Activated gamma-delta T cell treated with anti-CD3 and anti-CD28 coated beads, Interleukin-2, amount 50 U/mL, for 16 hours (primary cell): ENCODE results near the gene UBAC1.

Source experiments
- DNase-seq: peaks from one replicate; pipeline ENCODE4 v3.0.0-alpha.2; 2020; ENCODE audit warnings: low read depth

Gene UBAC1

DNA sequence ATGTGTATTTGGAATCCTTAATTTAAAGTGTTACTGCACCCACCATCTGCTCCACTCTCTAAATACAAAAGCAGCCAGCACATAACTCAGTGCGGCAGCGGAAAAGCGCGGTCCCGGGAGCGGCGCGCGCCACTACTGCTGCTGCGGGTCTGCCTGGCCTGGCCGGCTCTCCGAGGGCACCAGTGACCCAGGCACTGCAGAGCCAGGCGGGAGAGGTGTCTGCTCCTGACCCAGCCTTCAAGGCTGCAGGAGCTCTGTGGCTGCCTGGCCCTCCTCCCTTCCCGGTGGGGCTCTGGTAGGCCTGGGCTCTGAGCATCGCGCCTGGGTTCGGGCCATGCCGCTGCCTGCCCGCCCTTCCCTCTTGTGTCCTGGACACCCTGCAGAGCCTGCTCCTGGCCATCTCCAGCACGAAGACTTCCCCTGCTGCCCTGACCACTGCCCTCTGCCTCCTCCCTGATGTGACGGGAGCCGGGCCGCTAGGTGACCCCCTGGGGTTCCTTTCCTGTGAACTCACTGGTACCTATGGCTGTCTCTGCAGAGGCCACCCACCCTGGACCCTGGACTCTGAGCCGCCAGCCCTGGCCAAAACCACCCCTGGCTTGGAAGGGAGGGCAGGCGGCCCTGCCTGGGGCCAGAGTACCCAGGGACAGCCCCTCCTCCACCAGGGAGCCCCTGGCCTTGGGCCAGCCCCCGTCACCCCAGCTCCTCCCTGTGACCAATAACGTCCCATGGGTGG is 32.8 kb upstream of the UBAC1 start:
- DNase-seq = no peak

DNA sequence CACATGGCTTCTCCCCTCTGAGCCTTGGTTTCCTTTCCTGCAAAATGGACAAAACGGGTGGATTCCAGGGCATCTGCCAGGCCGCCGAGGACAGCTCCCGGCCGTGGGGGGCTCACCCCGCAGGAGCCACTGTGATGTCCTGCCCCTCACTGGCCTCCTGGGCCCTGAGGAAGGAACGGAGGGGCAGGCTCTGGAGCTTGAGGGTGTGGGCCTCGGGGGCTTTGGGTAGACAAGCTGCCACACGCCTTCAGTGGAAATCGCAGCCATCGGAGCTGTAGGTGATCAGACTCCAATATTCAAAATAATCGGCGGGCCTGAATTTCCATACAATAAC is 32.2 kb upstream of the UBAC1 start:
- no peak for DNase-seq

DNA sequence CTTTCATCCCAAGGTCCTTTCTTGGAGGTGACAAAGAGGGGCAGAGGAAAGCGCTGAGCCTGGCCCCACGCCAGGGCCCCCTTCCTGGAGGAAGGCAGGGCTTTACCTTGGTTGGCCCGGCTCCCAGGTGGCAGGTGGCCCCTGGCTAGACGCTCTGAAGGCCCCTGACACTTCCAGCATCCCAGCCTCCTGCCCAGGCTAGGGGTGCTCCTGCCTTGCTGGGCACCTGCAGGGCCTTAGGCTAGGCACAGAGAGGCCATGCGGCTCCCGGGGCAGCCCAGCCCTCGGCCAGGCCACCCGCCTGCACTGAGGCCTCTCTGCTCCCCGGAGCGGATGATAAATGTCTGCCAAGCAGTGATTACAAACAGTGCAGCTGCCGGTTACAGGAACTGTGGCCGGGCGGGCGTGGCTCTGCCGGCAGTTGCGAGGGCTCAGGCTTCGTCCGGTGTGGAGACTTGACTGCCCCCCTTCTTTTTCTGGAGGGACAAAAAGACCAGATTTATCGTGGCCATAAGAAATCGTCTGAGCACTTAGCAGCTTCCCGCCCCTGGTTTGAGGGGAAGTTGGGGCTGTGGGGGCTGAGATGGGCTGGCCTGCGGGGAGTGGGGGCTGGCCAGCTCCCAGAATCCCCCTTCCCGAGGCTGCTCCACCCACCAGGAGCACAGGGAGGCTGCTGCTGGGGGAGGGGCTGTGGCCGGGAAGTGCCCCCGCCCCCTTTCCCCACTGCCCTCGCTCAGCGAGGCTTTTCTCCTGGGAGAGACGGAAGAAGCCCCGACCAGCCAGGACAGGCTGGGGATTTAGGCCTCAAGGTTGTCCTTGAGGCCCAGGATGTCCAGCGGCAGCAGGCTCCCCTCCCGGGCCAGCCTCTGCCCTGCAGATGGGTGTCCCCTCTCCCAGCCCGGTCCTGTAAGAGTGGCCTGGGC is 31.6 kb upstream of the UBAC1 start:
- DNase-seq = no peak

DNA sequence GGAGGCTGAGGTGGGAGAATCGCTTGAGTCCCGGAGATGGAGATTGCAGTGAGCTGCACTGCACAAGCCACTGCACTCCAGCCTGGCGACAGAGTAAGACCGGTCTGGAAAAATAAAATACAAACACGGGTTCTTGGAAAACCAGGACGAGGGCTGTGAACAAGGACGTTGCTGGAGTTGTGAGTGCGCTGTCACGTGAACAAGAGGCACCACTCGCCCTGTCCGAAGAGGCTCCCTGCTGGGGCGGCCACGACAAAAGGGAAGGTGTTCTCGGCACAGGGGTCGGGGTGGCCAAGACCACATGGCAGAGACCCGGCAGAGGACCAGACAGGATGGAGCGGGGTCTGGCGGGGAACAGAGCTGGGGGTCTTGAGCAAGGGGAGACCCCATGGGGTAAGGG is 30.6 kb upstream of the UBAC1 start:
- no peak for DNase-seq

DNA sequence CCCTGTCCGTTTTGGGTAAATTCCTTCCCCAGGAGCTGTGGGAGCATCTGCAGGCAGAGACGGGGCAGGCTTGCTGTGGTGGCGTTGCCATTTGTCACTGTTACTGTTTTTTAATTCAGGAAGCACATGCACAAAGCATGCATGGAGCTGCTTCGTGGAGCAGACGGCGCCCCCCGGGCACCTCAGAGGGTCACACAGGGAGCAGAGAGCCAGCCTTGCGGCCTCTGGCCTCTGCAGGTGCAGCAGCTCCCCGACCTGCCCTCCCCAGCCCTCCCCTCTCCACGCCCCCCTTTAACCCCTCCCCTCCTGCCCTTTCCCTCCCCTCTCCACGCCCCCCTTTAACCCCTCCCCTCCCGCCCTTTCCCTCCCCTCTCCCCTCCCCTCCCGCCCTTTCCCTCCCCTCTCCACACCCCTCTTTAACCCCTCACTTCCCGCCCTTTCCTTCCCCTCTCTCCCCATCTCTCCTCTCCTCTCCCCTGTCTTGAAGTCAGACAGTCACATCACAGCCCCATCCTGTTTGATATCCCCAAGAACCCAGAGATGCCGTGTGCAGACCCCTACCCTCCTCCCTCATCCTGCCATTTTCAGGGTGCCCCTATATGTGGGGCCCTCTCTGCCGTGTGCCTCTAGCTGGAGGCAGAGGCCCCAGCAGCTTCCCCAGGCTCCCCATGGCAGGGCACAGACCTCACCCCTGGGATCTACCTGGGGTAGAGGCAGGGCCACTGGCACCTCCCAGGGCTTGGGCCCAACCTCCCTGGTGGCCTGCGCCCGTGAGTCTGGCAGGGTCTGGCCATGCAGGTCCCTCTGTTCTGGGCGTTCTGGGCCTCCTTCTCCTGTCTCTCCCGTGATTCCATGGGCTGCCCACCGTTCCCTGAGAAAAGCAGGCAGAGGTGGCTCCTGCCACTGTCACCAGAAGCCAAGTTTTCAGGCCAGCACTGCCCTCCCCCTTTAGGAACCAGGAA is 29.6 kb upstream of the UBAC1 start:
- no peak for DNase-seq

DNA sequence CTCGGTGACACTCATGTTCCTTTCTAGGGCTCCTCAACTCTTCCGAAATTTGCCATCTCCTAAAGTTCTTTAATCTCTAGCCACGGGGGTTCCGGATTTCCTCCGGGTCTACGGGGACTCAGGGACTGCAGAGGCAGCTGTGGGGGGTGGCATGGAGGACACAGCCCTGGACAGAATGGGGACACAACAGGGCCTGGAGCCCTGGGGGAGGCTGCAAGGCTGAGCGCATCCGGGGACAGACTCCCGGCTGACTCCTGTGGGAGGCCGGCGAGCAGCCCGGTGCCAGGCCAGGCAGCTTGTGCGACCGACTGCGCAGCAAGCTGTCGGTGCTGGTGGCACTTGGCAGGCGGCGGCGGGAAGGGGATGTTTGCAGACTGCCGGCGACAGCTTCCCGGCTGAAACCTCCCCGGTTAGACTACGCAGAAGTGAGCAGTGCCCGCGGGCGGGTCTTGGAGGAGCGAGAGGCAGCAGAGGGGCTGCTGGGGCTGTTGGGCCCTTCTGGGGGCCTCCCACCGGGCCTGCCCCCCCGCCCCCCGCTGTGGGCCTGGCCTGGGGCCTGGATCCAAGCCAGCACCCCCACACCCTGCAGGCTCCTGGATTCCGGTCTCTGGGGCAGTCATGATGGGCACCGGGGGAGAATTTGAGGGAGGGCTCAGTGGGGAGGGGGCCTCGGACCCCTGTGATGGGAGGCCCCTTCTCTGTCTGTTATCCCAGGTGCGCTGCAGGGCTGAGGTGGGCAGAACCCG is 28.7 kb upstream of the UBAC1 start:
- no peak for DNase-seq

DNA sequence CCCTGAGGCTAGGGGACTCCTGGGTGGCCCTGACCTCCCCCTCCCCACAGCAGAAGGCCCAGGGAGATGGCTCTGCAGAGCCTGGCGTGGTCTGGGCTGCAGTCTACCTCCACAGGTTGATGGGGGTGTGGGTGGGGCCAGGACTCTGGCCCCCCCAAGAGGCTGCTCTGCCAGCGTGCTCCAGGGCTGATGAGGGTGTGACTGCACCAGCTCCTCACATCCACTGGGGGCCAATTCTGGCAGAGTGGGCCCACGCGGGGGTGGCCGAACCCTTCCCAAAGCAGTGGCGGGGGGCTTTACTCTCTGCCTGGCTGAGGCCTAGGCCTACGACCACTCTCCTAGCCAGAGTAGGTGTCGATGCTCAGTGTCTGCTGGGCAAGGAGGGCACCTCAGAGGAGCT is 28.0 kb upstream of the UBAC1 start:
- DNase-seq = no peak

DNA sequence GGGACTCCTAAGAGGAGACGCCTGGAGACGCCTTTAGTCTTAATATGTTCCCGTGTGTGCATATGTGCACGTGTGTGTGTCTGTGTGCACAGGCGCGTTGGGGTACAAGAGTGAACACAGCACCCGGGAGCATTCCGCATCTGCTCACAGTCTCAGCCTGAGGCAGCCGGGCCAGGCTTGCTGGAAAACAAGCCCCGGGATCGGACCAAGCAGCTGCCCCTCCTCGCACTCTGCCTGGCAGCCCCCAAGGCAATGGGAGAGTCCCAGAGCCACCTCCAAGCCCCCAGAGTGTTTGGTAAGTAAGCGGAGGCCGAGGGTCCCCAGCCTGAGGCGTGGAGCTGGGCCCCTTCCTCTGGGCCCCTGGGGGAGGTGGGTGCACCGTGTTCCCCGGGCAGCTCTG is 27.3 kb upstream of the UBAC1 start:
- DNase-seq = no peak

DNA sequence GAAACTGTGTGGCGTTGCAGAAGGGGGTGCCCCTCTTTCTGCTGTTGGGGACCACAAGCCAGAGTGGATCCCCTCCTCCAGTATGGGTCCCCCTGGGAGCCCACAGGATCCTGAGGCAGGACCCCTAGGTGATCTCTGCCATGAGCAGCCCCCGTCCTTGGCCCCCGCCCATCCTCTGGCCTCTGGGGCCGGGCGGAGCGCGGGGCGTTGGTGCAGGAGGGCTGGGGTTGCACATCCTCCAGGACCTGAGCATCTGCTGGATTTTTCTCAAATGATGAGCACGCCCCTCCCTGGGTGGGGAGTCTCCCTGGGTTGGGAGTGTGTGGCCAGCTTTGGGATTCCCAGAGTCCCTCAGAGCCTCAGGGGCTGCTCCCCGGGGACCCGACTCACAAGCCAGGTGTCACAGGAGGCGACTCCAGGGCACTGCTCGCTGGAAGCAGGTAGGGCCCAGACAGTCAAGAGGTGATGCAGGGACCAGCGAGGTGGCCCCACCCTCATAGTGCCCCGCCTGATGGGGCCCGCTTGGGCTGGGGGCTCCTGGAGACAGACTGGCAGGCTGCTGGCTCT is 26.7 kb upstream of the UBAC1 start:
- DNase-seq = no peak

DNA sequence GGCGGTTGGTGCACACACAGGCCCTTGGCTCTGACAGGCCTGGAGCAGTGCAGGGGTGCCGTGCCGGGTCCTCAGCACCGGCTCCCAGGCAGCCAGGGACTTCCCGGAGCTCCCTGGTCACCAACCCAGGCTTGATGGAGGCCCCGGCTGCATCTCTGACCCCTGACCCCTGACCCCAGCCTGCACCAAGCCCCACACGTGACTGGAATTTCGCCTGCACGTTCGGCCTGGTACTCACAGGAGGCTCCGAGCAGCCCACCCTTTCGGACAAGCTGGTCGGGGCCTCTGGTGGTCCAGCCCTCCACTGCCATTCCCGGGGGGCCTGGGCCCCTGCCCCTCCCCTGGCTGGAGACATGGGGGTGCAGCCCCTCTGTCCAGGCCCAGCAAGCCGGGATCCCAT is 25.4 kb upstream of the UBAC1 start:
- DNase-seq = no peak

DNA sequence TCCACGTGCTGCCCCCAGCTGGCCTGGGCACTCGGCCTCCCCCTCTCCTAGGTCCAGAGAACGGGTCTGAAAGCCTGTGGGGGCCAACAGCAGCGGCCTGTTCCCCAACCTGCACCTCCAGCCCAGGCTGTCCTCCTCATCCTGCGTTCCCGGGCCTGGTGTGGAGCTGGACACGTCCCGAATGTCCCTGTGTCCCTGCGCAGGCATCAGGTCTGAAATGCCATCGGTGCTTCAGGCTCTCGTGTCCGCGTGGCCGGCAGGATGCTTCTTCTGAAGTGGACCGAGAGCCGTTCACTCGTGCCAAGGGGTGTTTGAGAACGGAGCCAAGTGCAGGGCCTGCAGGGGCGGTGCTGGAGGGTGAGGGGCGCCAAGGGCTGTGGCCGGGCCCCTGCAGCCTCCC is 24.7 kb upstream of the UBAC1 start:
- DNase-seq = no peak

DNA sequence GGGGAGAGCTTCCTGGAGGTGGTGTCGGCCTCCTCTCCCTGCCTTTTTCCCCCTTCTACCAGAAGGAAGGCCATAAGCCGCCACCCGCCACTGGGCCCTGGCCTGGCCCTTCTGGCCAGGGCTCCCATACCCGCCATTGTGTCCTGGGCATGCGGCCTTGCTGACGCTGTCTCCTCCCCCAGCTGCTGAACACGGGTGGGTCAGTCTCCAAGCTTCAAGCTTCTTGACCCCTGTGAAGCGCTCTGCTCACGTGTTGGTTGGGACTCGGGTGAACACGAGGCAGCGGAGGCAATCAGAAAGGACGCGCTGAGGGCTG is 24.2 kb upstream of the UBAC1 start:
- no peak for DNase-seq

DNA sequence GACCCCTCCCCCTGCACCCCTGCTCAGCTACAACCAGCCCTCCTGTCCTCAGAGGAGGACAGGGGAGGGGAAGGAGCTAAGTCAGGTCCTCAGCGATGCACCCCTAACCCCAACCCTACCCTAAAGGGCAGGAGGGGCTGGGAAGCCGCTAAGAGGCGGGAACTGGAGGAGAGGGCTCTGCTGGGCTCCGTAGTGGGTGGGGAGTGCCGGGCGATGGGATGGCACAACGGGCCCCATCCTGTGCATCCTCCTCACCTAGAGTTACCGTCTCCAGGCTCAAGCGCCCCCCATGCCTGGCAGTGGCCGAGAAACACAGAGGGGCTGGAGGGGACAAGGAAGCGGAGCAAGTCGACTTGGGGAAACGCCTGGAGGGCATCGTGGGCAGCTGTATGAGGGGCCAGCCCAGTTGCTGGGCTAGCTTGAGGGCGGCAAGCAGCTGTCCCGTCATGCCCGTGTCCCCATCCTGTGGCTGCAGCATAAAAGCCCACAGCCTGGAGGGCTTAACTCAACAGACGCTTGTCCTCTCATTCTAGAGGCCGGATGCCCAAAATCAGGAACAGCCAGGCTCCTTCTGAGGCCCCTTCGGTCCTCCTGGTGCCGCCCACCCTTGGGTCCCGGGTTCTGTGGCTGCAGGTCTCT is 23.0 kb upstream of the UBAC1 start:
- DNase-seq = no peak

DNA sequence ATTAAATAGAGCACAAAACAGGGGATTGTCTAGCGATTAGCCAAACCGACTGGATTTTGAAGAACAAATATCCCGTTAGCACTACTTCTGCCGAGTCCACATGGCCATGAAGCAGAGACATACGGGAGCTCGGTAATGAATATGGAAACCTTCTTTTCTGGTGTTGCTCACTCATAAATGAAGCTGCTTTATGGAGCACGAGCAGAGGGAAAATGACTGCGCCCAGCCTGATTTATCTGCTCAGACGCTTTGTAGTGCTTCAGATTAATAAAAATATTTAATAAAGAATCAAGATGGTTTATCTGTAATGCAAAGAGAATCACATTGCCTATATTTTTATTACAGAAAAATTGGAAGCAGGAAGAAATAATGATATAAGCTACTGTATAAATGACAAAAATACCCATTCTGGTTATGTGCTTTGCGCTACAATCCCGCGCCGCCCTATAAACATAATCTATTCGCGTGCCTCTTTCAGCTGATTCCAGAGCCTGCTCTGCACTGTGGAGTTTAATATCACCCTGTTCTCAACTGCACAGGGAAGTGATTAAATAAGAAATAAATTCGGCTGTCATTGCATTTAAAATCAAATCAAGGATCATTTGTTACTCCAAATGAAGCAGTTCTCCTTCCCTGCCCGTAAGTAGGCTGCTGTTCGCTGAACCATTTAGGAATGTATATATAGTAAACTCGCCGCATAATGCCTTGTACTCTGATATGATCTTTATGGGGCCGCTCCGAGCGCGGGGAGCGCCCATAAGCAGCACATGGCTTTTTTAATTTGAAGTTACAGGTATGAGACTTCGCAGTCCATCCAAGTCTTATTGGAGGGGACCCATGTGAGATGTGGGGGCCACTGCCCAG is 22.3 kb upstream of the UBAC1 start:
- no peak for DNase-seq

DNA sequence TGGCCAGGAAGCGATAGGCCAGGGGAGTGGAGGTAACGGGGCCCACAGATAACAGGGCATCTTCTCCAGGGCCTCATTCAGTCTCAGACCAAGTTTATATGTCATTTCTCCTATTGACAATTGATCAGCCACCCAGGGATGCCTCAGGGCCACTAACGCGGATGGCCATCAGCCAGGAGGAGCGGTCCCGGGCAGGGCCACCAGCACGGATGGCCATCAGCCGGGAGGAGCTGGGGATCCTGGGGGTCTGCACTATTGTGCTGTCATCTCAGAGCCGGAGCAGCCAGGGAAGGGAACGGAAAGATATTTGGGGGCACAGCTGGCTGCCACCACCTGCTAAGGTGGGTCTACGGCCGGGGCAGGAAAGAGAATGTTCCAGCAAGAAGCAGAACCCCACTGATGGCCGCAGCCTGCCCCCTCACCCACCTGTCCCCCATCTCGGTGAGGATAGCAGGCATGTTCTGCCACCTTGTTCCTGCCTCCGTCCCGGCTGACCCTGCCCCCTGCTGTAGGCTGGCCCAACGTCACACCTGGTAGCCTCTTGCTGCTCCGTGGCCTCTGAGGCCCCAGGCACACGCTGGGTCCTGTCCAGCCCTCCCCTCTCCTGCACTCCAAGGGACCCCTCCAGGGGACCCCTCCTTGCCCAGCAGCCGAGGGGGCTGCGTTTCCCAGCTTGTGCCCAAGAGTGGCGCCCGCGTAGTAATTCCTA is 21.5 kb upstream of the UBAC1 start:
- no peak for DNase-seq

DNA sequence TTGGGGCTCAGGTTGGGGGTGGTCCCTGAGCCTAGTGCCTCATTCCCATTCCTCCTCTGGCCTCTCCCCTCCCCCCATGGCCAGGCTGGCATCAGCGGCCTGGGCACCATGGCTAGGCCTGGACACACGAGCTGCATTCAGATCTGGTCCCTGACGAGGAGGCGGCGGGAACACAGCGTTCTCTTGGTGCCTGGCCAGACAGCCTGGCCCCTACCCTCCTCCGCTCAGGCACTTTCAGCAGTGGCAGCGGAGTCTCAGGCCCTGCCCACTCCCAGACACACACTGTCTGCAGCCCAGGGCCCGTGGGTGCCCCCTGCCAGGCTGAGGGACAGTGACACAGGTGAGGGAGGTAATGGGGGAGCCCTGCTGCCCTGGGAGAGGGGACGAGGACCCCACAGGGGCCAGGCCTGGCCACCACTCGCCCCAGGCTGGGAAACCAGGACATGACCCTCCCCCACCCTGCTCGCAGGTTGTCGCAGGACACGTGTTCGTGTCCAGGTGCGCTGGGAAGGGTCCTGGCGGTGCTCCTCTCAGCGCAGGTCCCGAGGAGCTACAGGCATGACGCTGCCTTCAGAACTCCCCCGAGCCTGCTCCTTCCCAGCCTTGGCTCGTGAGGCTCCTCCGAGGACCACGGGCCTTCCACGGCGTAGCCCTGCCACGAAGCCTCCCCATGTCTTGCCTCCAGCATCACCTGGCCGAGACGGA is 19.9 kb upstream of the UBAC1 start:
- DNase-seq = no peak

DNA sequence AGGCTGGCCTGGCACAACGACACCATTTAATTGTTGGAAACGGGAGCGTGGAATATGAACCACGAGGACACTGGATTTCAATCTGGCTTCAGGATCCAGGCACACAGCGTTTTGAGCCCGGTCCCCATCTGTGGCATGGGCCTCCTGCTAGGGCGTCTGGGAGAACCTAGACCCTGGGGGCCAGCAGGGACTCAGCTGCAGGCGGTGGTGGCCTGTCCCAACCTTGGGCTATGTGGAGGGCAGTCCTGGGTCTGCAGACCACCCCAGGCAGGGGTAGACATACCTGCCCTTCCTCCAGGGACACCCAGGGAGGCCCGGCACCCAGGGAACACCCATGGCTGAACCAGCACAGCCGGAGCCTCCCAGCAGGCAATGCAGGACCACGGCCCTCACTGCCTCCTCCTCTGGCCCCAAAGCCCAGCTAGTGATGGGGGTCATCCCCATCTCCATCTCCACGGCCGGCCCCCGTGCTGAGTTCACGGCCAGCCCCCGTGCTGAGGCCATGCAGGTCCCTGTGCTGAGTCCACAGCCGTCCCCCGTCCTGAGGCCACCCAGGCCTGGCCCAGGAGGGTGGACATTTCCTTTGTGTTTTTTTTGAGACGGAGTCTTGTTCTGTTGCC is 18.5 kb upstream of the UBAC1 start:
- DNase-seq = no peak
